A549 (cell line): Measurements from ENCODE around the gene ESRP2. TPM values are rescaled to one million over a fixed set of nuclear protein-coding genes. Genes with fewer than 3 reads are reported as not detected.

Experiments used
- ATAC-seq, 2 experiments: fragments of 200-7000 bp in 1 of 2; fragments of >200 bp in 1 of 2; cut with Nextera tagmentation in 1 of 2; cut with Tn5 transposase in 1 of 2; 3 replicates each; pipeline versions ENCODE4 v1.8.0 to v1.9.1; 2018 to 2020; ENCODE audit warnings: mild to moderate bottlenecking in 1 of 2, moderate library complexity in 1 of 2
- CTCF ChIA-PET: fragments of 300-600 bp; sonication (Branson Sonifier 250); formaldehyde crosslinking; extraction: SDS; loops from one replicate; lab custom pipeline; 2021; ENCODE audit warnings: antibody characterized with exemption, inconsistent platforms; lab: Yijun Ruan, JAX
- POLR2A ChIA-PET: fragments of 350-600 bp; formaldehyde crosslinking; extraction: SDS; loops from one replicate; lab custom pipeline; 2021; ENCODE audit warnings: antibody characterized with exemption, inconsistent platforms; lab: Yijun Ruan, JAX
- DNase-seq, 2 experiments: peaks; one replicate each; pipeline versions ENCODE4 v3.0.0 to v3.0.0-alpha.2; 2011 to 2016; ENCODE audit warnings: low read depth in 1 of 2, low spot score in 1 of 2
- FAIRE-seq: peaks from 2 replicates; lab custom pipeline; 2011; peaks lifted over from hg19 to GRCh38; lab: Jason Lieb, UNC
- H3K27ac ChIP-seq, 2 experiments: fragments of >200 bp; sonication (Bioruptor Twin); formaldehyde crosslinking; 3 replicates each; pipeline ENCODE4 v1.5.1; 2016 to 2017
- H3K4me1 ChIP-seq: fragments of >200 bp; sonication (Bioruptor Twin); formaldehyde crosslinking; 3 replicates; pipeline ENCODE4 v1.6.1; 2016
- H3K4me2 ChIP-seq: fragments of >200 bp; sonication (Bioruptor Twin); formaldehyde crosslinking; 3 replicates; pipeline ENCODE4 v1.6.1; 2016
- H3K4me3 ChIP-seq: fragments of >200 bp; sonication (Bioruptor Twin); formaldehyde crosslinking; 3 replicates; pipeline ENCODE4 v1.5.1; 2016
- H3K9me3 ChIP-seq: fragments of >200 bp; sonication (Bioruptor Twin); formaldehyde crosslinking; 3 replicates; pipeline ENCODE4 v1.6.1; 2016
- CBX2 ChIP-seq: fragments of 200-600 bp; sonication (generic); IDR thresholded peaks from 2 replicates; pipeline ENCODE4 v1.6.1; 2016; ENCODE audit warnings: low read depth, mild to moderate bottlenecking, borderline replicate concordance
- CBX8 ChIP-seq: fragments of 200-600 bp; sonication (generic); IDR thresholded peaks from 2 replicates; pipeline ENCODE4 v1.6.1; 2016
- EHF ChIP-seq: fragments of 250-450 bp; sonication (Bioruptor Pico); IDR thresholded peaks from 2 replicates; pipeline ENCODE4 v1.5.0; 2020; ENCODE audit warnings: mild to moderate bottlenecking
- EHMT2 ChIP-seq: fragments of 200-600 bp; sonication (generic); IDR thresholded peaks from 2 replicates; pipeline ENCODE4 v1.6.1; 2016; ENCODE audit warnings: antibody characterized with exemption, low read depth, mild to moderate bottlenecking, moderate library complexity
- FOSB ChIP-seq: fragments of 250-450 bp; sonication (Bioruptor Pico); IDR thresholded peaks from 2 replicates; pipeline ENCODE4 v1.5.0; 2020; ENCODE audit warnings: mild to moderate bottlenecking, moderate library complexity
- GATA3 ChIP-seq: IDR thresholded peaks from 2 replicates; pipeline ENCODE4 v1.6.1; 2012; ENCODE audit warnings: borderline replicate concordance
- HDAC2 ChIP-seq: fragments of 200-600 bp; sonication (generic); IDR thresholded peaks from 2 replicates; pipeline ENCODE4 v1.6.1; 2016
- HOXB13 ChIP-seq: fragments of 250-450 bp; sonication (Bioruptor Pico); IDR thresholded peaks from 2 replicates; pipeline ENCODE4 v1.5.0; 2020; ENCODE audit warnings: low read depth, mild to moderate bottlenecking, moderate library complexity
- HOXB5 ChIP-seq: fragments of 250-450 bp; sonication (Bioruptor Pico); IDR thresholded peaks from 2 replicates; pipeline ENCODE4 v1.5.0; 2020; ENCODE audit warnings: mild to moderate bottlenecking, moderate library complexity
- JUNB ChIP-seq: fragments of >200 bp; sonication (Bioruptor Twin); formaldehyde crosslinking; IDR thresholded peaks from 2 replicates; pipeline ENCODE4 v1.6.1; 2016
- NFE2L2 ChIP-seq: fragments of 150-350 bp; conservative IDR thresholded peaks from 2 replicates; pipeline ENCODE4 v1.6.1; 2014; ENCODE audit warnings: low read length
- POLR2AphosphoS2 ChIP-seq: conservative IDR thresholded peaks from 2 replicates; pipeline ENCODE4 v1.6.1; 2012; ENCODE audit warnings: low read length, improper control_type of control experiment, inconsistent platforms
- RFX5 ChIP-seq: fragments of 450-650 bp; IDR thresholded peaks from 2 replicates; pipeline ENCODE4 v1.7.1; 2014; ENCODE audit warnings: antibody characterized with exemption, mild to moderate bottlenecking, moderate library complexity
- RNF2 ChIP-seq: fragments of 200-600 bp; sonication (generic); IDR thresholded peaks from 2 replicates; pipeline ENCODE4 v1.6.1; 2016; ENCODE audit warnings: low read depth, mild to moderate bottlenecking, antibody characterized with exemption, moderate library complexity, borderline replicate concordance
- TP53 ChIP-seq: fragments of 250-450 bp; sonication (Bioruptor Pico); IDR thresholded peaks from 2 replicates; pipeline ENCODE4 v1.5.0; 2021; ENCODE audit warnings: mild to moderate bottlenecking, moderate library complexity
- ZNF302 ChIP-seq: fragments of 250-450 bp; sonication (Bioruptor Pico); IDR thresholded peaks from 2 replicates; pipeline ENCODE4 v1.9.0; 2021; ENCODE audit warnings: inconsistent platforms, mild to moderate bottlenecking, moderate library complexity
- WGBS: methylation state at CpG from one replicate; pipeline ENCODE4 v1.1.6; 2017; ENCODE audit errors: missing lambda C conversion rate; 5-methylcytosine and 5-hydroxymethylcytosine counted together
- polyA plus RNA-seq, 4 experiments: library from polyadenylated mRNA; depleted of rRNA in 3 of 4; stranded (reverse); fragments of >200 nt; fragmentation: RNase III in 1 of 4; extraction: RNeasy Plus Mini Kit Qiagen cat#74134 plus additional on column Dnase treatment in 1 of 4; gene quantifications; 2 replicates in 3 of 4; 3 replicates in 1 of 4; pipeline ENCODE4 v1.2.3, GENCODE V29; 2011 to 2017
- TF ChIP-seq, protein P1 (sequence below): fragments of 150-350 bp; IDR thresholded peaks from 2 replicates; pipeline ENCODE4 v1.6.1; 2014; ENCODE audit warnings: low read depth, mild to moderate bottlenecking, low read length
- TF ChIP-seq, protein P2 (sequence below): fragments of 450-650 bp; IDR thresholded peaks from 2 replicates; pipeline ENCODE4 v1.6.1; 2014; ENCODE audit warnings: antibody characterized with exemption
- TF ChIP-seq, protein P3 (sequence below): IDR thresholded peaks from 2 replicates; pipeline ENCODE4 v1.6.1; 2012; ENCODE audit warnings: low read depth, borderline replicate concordance

The ESRP2 gene
- polyA plus RNA-seq, 2 of the 4 experiments (the other 2 are of a cell fraction), result 0.08 to 0.09 TPM

DNA sequence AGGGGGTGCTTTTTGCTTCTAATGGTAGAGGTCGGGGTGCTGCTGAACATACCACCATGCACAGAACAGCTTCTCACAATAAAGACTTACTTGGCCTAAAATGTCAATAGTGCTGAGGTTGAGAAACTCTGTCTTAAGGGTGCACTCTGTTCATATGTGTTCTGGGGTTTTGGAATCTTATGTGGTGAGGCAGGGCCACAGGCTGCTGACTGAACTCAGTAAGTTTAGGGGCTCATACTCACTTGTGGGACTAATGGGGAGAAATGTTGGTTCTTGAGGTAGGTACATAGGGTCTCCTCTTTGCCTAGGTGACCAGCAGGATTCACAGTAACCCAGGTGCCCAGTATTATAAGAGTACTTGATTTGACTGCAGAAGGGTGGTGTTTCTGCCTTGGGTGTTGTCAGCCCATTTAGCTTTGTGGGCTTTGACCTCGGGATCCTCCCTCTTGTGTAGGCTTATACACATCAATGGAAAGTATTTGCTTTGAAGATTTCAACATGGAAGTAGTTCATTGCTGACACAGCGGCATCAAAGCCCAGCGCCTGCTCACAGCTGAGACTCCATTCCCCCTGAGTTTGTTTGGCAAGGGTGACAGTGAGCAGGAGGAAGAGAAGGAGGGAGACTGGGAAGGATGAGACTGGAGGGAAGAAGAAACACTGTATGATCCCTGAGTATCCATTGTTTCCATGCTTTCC is 45.6 kb upstream of the ESRP2 start:
- POLR2A ChIA-PET, result no interaction called here
- ATAC-seq, result no peak

DNA sequence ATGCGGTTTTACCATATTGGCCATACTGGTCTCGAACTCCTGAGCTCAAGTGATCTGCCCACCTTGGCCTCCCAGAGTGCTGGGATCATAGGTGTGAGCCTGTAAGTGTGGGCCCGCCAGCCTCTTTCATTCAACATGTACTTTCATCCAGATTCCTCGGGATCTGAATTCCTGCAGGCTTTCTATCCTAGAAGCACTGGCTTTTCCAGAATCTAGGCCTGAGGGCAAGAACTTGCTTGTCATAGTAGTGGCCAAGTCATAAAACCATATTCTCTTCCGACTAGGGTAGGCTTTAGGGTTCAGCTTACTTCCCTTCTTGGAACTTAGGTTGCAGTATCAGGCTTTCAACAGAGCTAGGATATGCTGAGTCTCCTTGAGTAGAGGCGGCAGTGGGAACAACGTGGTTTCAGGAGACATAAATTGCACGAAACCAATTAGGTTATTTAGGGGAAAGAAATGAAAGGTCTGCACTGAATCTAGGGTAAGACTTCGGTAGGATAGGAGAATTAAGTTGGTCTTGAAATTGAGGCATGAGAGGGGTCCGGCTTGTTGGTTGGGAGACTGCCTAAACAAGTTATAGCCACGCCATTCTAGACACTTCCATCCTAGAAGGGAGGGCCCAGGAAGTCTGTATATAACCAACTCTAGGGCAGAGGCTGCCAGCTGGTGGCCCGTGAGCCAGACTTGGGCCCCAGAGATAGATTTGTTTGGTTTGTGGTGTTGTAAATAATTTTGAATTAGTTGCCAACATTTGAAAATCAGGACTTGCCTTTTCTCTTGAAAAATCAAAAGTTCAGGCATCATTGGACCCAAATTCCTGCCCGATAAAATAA is 44.0 kb upstream of the ESRP2 start:
- no peak for FAIRE-seq
- WGBS, result 90% methylated on average over 13 of the region's 13 CpGs
- no peak overlapping the region for H3K27ac ChIP-seq
- H3K4me2 ChIP-seq, result no peak overlapping the region
- TF ChIP-seq RFX5, result no peak
- TF ChIP-seq HOXB5 (CRISPR knock-in tag), result no peak
- no peak for TF ChIP-seq FOSB (CRISPR knock-in tag)
- no peak for TF ChIP-seq HOXB13 (CRISPR knock-in tag)
- TF ChIP-seq TP53 (CRISPR knock-in tag), result no peak
- no peak for TF ChIP-seq EHMT2
- TF ChIP-seq, protein P1, sequence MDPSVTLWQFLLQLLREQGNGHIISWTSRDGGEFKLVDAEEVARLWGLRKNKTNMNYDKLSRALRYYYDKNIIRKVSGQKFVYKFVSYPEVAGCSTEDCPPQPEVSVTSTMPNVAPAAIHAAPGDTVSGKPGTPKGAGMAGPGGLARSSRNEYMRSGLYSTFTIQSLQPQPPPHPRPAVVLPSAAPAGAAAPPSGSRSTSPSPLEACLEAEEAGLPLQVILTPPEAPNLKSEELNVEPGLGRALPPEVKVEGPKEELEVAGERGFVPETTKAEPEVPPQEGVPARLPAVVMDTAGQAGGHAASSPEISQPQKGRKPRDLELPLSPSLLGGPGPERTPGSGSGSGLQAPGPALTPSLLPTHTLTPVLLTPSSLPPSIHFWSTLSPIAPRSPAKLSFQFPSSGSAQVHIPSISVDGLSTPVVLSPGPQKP, result no peak
- TF ChIP-seq EHF (CRISPR knock-in tag), result no peak
- no peak for TF ChIP-seq JUNB
- no peak for TF ChIP-seq GATA3
- TF ChIP-seq, protein P2, sequence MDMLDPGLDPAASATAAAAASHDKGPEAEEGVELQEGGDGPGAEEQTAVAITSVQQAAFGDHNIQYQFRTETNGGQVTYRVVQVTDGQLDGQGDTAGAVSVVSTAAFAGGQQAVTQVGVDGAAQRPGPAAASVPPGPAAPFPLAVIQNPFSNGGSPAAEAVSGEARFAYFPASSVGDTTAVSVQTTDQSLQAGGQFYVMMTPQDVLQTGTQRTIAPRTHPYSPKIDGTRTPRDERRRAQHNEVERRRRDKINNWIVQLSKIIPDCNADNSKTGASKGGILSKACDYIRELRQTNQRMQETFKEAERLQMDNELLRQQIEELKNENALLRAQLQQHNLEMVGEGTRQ, result no peak
- no peak for TF ChIP-seq NFE2L2
- TF ChIP-seq CBX2, result no peak
- no peak for TF ChIP-seq HDAC2
- no peak for TF ChIP-seq CBX8
- no peak for TF ChIP-seq RNF2
- H3K9me3 ChIP-seq, result no peaks in the 10 kb centered on the region
- CTCF ChIA-PET, result interaction anchor here (0.5 to 3.8 kb wide), 7 partner anchors 9 to 49 kb away, joined by 3 to 20 read pairs (median 5); partner anchors contain the start of genes PRMT7, SLC7A6 and SLC7A6OS
- H3K4me3 ChIP-seq, result no peak overlapping the region
- POLR2A ChIA-PET, result interaction anchor here (1.7 kb wide), 1 partner anchor 15 kb away, joined by 6 read pairs; the partner anchor contains the start of gene SLC7A6
- no peaks in the 10 kb centered on the region for H3K4me1 ChIP-seq
- ATAC-seq, result no peak
- DNase-seq, result no peak

More for the DNA sequence above, 45.6 kb upstream of the ESRP2 start:
- no peak for DNase-seq
- H3K9me3 ChIP-seq, result no peaks in the 10 kb centered on the region
- H3K4me3 ChIP-seq, result no peak overlapping the region
- no peaks in the 10 kb centered on the region for H3K4me1 ChIP-seq
- H3K27ac ChIP-seq, result no peak overlapping the region
- 0 out of 2 replicates have a peak, but pooled peaks have one; percentile 62 for TF ChIP-seq POLR2AphosphoS2
- no peak for TF ChIP-seq RNF2
- CTCF ChIA-PET, result interaction anchor here (2.4 to 3.8 kb wide), 2 partner anchors 17 to 20 kb away, joined by 9 to 20 read pairs; partner anchors contain the start of gene SLC7A6
- no peak for FAIRE-seq
- 91% methylated on average over 4 of the region's 4 CpGs for WGBS
- no peak overlapping the region for H3K4me2 ChIP-seq

DNA sequence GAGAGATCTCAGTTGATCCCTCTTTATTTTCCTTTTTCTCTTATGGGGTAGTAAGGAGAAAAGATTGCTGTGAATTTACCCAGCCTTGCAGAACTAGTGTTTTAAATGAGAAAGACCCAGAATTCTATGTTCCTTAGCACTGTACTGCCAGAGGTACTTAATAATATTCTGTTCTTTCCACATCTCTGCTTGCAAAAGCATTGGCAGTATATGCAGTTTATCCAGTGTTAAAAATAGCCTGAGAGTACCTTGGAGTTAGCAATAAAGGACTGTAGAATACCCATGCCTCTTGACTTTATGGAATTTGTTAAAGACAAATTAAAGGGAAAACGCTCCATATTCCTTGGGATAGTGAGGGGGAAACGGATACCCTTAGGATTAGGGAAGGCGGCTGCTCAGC is 40.3 kb upstream of the ESRP2 start:
- WGBS, result 73% methylated on average over 3 of the region's 3 CpGs
- H3K9me3 ChIP-seq, result no peaks in the 10 kb centered on the region
- no peak overlapping the region for H3K4me3 ChIP-seq
- ChIA-PET POLR2A (interaction anchor here (1.0 kb wide), 1 partner anchor 12 kb away, joined by 3 read pairs; the partner anchor contains the start of gene SLC7A6), CTCF (interaction anchor here (2.4 to 6.9 kb wide), 2 partner anchors 14 kb away, joined by 8 to 89 read pairs; partner anchors contain the start of gene SLC7A6)
- FAIRE-seq, result no peak
- no peak for ATAC-seq
- no peak overlapping the region for H3K27ac ChIP-seq
- TF ChIP-seq RFX5, result no peak
- TF ChIP-seq, protein P3, sequence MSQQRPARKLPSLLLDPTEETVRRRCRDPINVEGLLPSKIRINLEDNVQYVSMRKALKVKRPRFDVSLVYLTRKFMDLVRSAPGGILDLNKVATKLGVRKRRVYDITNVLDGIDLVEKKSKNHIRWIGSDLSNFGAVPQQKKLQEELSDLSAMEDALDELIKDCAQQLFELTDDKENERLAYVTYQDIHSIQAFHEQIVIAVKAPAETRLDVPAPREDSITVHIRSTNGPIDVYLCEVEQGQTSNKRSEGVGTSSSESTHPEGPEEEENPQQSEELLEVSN, result no peak
- TF ChIP-seq CBX2, result no peak
- no peak for TF ChIP-seq ZNF302 (CRISPR knock-in tag)
- TF ChIP-seq EHF (CRISPR knock-in tag), result no peak
- no peak overlapping the region for H3K4me2 ChIP-seq
- DNase-seq, result no peak
- peaks cover 3% of the 10 kb centered on the region; the same call in 2 of the 3 replicates for H3K4me1 ChIP-seq
